GM19467 (cell line): ENCODE results near the gene FNDC3A.
A peak's percentile ranks its signal among the peaks of the same experiment; 100 is the strongest.
"Not testable (repeated sequence)": the region's sequence is repeated elsewhere in the genome, so short reads cannot be mapped to it uniquely, and the experiment has no call there.

ENCODE experiments used
- ATAC-seq: cut with Tn5 transposase; IDR thresholded peaks from one replicate; pipeline ENCODE4 v1.9.1; 2021; ENCODE audit warnings: mild to moderate bottlenecking, moderate library complexity; ENCODE audit not compliant: unreplicated experiment

Gene FNDC3A

DNA sequence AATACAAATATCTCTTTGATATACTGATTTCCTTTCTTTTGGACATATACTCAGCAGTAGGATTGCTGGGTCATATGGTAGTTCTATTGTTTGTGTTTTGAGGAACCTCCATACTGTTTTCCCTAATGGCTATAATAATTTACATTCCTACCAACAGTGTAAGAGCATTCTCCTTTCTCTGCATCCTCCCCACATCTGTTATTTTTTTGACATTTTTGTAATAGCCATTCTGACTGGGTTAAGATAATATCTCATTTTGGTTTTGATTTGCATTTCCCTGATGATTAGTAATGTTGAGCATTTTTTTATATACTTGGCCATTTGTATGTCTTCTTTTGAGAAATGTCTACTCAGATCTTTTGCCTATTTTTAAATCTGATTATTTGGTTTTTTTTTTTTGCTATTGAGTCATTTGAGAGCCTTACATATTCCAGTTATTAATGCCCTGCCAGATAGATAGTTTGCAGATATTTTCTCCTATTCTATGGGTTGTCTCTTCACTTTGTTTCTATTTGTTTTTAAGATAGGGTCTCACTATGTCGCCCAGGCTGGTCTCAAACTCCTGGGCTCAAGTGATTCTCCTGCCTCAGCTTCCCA is 95.7 kb downstream of the FNDC3A start:
- no peak for ATAC-seq

DNA sequence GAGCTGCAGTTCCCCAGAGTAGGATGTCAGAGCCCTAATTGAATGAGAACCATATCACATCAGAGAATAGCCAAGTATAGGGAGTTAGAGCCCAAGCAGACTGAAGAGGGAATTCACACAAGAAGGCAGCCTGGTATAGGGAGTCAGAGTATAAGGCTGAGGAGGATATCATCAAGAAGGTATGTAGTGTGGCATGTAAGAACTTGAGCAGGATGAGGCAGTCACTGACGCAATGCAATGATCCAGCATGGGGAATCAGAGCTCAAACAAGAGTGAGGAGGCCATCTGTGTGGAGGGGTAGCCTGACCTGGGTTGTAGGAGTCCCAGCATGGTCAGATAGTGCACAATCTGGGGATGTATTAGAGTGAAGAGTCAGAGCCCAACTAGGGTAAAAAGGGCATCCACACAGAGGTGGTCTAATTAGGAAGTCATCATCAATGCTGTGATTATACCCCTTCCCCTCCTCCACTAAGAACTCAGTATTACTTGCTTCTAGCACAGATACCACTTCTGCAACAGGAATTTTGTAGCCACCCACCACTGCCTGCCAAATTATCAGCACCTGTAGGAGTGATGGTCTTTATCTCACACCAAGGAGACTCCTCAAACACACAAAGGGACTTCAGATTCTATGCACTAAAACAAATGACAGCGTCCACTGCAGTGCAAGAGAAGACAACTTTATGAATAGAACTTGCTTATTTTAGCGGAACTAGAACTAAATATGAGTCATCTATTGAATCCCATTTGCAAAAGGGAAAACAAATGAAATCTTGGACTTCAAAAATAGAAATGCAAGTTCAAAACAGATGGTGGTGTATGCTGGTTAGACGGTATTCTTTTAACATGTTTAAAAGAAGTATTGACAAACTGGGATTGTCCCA is 107.2 kb downstream of the FNDC3A start:
- peak; percentile 64 for ATAC-seq

DNA sequence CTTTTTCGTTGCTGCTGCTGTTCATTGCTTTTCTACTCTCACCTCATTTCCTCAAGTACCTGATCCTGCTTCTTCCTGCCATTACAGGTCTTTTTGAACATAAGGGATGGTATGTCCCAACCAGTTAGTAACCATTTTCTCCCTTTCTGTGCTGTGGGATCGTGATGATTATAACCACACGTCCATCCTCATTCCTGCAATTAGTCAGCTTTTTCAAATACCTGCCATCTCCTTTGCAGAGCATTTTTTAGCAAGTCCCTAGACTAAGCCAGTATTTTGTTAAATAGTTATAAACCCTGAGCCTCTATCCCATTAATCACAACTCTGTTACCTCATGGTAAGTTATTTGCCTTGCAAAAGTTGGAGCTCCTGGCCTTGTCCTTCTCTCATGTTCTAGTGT is 109.2 kb downstream of the FNDC3A start:
- ATAC-seq, result no peak

DNA sequence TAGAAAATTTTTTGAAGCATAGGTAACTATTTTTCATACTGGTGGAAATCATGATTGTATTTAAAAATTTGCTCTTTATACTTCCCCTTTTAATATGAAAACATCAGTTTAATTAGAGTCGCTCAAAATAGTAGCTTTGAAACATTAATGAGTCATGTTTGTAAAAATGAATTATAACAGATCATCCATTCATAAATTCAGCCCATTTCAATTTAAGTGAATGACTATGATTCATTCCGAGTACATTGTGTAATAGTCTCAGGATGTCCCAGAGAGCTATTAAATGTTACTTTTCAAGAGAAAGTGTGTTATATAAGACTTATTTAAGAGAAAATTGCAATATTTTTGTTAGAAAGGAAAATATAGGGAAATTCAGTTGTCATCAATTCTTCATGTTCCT is 111.0 kb downstream of the FNDC3A start:
- no peak for ATAC-seq

DNA sequence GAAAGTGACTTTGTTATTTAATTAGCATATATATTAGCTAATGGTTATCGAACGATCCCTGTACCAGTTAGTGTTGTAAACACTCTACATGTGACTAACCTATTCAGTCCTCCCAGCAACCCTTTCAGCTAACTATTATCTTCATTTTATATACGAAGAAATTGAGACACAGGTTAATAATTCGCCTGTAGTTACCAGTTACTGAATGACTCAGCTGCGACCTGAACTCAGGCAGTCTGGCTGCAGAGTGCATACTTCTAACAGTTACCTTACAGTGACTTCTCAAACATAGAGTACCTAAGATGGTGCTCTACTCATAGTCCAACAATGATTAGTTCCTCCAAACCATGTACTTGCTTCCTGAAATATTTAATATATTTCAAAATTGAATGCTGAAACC is 117.7 kb downstream of the FNDC3A start:
- no peak for ATAC-seq

DNA sequence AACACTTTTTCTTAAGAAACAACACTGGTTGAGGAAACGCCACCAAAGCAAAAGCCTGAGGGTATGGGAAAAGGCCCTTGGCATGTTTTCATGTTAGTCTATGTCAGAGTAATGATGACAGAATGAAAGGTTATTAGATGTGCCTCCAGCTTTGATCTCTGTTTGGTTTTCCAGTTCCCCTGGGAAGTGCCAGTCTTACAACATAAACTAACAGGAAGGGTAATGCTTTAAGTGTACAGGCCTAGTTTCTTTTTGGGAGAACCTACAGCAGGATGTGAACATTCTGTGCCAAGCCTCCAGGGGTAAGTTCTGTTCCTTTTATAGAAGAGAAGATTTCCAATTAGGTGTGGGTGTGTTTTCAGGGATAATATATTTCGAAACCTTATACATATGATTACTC is 121.7 kb downstream of the FNDC3A start:
- ATAC-seq, result no peak

DNA sequence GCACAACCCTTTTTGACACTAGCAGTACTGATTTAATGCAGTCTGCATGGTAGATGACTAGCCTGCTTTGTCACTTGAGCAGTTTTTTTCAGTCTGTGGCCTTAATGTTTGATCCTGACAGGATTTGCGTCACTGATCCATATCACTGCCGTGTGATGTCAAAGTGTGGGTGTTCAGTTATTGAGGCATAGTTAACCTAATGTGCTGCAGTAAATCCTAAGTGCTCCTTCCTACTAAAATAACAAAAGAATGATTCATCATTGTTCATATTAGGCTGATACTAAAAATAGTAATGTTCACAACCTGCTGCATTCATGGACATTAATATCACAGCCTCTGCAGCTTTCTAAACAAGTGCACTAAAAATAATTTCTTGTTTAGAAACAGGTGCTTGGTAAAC is 122.5 kb downstream of the FNDC3A start:
- no peak for ATAC-seq

DNA sequence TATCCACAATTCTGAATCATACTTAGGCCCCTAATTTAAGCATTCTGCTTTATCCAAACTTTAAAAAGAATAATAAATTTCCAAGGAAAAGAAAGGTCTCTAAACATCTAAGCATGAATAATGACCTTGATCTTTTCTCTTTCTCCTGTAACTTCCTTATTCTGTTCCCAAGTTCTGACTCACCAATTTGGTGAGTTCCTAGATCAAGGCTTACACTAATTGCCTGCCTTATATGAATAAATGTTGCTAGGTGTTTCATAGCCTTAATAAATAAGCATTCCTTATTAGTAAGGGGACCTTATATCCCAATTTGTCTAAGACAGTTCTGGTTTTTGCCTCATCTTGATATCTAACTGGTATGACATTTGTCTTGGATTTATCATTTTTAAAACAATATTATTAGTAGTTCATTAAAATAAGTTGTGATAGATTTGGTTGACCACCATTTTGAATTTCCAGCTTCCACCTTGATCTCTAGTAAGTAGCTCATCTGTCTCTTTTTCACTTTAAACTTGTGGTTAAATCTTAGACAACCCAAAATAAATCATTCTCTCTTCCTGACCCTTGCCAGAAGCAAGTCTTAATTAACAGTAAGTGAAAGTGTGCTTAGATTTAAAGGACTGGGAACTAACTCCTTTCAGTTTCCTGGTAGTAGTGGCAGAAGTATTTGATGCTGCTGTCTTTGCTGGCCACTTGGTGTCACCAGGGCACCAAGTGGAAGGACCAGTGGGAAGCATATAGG is 123.2 kb downstream of the FNDC3A start:
- ATAC-seq, result no peak

DNA sequence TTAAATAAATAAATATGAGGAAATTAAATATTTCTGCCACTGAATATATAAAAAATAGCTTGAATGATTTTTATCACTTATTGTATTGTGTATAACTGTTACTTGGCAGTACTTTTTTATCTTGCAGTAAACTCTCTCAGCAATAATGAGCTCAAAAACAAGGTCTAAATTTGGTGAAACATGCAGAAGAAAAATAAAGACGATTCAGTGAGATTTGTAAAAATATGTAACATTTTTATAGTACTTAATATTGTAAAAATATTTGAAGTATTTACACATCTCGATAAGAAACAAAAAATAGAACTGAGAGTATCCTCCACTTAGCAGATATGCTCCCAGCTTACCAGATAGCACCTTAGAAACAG is 123.8 kb downstream of the FNDC3A start:
- no peak for ATAC-seq

DNA sequence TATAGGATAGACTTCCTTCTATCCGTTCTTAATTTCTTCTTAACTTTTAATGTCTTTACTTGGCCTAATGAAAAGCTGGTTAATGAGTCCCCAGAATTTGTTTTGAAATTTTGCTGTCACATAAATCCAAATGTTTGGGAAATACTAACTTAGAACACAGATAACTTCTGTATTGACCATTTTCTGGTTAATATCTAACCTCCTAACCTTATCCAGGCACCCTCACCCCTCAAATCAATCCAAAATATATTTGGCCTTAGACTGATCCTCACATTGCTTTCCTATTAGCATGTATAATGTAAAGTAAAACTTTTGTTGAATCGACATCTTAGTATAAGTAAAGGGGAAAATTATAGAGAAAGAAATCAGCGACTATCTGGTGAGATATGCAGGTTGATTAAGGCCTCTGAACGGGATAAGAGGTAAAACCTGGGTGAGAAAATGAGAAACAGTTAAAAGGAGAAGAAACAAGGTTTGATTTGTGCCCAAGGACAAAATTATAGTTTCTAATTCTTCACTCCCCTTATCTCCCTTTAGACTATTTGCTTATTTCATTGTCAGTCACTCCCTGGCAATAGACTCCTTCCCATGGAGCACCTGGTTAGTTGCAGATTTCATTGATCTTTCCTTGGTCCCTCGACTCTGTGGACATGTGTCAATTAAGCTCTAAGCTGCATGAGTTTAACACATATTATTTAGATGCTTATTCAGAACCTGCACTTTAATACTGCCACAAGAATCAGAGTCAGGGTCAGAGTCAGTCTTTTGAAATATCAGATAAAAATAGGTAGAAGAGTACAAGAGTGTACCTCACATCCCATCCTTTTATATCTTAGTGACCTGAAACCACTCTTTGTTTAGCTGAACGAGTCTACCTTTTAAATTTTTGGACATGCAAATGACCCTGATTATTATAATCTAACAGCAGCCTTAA is 125.2 kb downstream of the FNDC3A start:
- ATAC-seq, result no peak

DNA sequence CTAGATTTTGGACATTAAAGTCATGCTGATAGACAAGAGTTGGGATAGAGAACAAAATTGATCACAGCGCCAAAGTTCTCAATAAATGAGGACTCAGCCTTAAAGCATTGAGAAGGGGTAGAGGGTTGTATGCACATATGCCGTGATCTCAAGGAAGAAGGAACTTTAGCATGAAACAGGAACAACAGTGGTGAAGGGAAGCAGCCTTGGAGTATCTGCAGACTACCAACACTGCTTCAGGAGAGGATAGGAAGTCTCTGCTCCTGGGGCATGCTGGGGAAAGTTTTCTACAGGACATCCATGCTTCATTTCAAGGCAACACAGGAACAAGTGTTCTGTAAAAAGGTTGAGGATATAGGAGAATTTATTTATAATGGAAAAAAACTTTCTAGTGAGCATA is 132.5 kb downstream of the FNDC3A start:
- ATAC-seq, result no peak

DNA sequence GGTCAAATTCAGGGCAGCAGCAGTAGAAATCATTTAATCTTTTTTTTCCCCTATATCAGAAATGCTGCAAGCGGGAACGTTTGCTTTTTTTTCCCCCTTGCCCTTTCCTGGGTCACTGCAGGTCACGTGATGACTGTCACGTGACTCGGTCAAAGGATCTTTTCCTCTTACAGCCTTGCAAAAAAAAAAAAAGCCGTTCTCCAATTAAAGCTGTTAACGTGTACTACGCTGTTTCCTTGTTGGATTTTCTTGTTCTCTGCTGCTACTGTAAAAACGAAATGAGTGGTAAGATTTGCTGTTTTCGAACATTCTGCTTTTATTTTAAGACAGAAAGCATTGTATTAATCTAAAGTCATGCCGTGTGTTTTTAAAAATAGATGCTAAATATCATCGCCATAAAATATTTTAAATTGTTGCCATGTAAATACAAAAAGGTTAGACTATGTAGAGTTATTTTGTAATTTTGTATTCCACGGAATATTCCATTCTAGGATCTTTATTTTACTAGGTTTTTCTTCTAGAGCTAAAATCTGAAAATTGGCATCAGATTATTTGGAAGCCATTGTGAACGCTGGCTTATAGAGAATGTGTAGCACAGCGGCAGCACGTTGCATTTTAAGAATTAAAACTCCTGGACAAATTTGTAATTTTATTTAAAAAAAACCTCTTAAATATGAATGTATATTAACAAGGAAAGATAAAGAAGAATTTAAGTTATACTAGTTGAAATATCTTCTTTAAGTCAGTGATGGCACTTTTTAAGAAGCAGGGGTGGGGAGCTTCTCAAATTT is 134.6 kb downstream of the FNDC3A start:
- peak; percentile 82 for ATAC-seq

DNA sequence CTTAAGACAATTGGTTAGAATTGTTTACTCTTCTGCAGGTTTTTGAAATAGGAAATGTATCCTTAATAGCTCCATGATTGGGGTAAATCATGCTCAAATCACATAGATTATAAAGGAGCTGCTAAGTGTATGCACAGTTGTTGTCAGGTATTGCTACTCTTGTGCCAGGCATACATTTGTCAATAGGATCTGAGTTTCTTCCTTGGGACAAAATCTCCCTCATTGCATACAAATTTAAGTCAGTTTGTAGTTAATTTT is 135.1 kb downstream of the FNDC3A start:
- ATAC-seq, result no peak

DNA sequence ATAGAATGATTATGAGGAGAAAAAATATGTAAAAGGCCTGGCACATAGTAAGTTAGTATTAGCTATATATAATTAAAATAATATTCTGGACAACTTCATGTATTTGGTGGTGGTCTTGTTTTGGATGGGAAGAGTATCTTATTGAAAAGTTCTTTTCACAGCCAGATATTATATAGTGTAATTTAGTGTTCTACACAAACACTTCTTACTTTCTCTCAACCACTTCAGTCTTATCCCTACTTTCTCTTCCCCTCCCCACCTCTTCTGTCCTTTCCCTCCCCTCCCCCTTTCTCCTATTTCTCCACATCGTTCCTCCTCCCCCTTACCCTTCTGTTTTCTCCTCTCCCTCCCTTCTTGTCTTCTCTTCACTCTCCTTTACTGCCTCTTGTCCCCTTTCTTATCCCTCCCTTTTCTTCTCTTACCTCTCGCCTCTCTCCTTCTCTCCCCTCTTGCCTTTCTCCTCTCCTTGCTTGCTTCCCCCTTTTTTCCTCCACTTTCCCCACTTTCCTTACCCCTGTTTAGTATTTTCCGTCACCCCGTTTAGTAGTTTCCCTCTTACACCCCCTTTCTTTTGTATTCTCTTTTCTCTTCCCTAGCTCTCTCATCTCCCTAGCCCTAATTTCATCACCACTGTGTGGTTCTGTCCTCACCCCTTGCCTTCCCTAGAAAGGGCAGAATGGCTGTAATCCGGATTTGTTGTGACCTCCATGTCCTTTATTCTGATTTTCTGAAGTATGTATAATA is 137.2 kb downstream of the FNDC3A start:
- no peak for ATAC-seq

DNA sequence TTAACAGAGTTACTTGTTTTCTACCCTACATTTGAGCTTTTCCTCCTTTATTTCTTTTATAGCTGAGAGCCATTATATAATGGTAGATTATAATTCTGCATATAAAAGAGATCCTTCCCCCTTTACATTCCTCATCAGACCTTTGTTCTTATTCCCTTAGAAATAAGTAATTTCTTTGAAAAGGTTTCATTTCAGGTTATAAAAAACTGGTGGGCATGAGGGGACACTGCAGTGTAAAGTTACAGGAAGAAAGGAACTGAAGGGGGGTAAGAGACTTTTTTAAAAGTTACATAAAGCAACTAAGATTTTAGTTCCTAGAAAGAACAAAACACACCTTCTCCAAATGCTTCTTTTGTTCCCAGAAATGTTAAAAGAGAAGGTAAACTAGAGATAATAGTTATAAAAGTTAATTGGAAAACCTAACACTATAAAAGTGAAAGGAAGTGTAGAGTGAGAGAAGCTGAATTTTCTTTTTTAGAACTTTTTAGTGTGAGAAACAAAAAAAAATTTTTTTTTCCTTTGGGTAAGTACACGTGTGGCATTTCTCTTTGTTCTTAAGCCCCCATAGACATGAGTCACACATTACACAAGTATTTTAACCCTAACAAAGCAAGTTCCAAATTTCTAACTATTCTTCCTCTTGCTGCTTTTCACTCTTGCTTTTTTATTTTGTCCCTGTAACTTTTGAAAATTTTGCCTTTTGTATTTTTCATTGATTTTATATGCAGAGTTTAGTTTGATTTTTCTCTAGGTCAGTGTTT is 138.0 kb downstream of the FNDC3A start:
- no peak for ATAC-seq

DNA sequence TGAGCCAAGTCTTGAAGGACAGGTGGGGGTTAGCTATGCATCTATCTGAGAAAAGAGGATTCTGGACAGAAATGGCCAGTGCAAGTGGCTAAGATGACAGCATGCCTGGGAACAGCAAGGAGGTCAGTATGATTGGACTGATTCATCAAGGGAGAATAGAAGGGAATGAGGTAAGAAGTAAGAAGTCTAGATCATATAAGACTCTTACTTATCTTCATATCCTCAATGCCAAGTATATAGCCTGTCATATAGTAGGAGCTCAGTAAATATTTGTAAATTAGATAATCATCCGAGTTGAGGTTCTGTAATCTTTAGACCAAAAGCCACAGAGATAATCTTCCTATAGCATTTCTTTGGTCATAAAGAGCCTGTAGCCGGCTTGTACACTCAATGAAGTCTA is 141.2 kb downstream of the FNDC3A start:
- ATAC-seq, result no peak

DNA sequence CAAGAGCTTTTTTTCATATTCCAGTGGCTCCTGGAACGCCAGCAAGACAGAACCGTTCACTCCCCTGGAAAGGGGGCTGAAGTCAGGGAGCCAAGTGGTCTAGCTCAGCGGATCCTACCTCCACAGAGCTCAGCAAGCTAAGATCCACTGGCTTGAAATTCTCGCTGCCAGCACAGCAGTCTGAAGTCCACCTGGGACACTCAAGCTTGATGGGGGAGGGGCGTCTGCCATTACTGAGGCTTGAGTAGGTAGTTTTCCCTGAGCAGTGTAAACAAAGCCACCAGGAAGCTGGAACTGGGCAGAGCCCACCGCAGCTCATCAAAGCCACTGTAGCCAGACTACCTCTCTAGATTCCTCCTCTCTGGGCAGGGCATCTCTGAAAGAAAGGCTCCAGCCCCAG is 142.7 kb downstream of the FNDC3A start:
- ATAC-seq, result not testable (repeated sequence)

DNA sequence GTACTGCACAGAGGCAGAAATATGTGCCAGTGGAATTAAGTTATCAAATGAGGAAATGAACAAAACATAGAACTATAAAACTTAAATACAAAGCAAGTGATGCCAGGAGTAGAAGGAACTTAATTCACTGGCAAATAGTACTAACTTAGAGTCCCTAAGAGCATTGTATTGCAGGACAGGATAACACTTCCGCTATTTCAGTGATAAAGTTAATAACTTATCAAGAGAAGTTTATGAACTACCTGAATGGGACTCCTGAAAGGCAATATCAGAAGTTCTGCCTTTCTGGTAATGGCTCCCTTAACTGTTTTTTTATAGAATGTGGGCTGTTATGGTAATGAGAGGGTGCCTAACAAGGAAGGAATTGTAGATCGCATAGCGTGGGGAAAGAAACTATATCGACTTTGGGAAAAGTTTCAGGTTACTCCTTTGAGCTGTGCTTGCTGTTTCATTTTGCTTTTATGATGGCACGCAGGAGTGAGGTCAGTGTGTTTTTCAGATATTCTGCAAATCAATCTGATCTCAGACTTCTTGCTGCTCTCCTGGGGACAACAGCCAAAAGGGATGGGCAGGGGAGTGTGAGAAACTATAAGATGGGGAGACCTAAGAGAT is 149.1 kb downstream of the FNDC3A start:
- ATAC-seq, result no peak
